Prostate gland (tissue), 2 donors: Measurements from ENCODE around the gene PATZ1. TPM values are rescaled to one million over a fixed set of nuclear protein-coding genes. Genes with fewer than 3 reads are reported as not detected.

Experiments used
- DNase-seq: peaks from one replicate; pipeline ENCODE4 v3.0.0-alpha.2; 2019; ENCODE audit warnings: low spot score
- H3K27ac ChIP-seq, 2 donors: fragments of 200-600 bp; sonication (generic); 2 replicates each; pipeline ENCODE4 v1.5.1; 2017 to 2019
- H3K27me3 ChIP-seq: fragments of 200-600 bp; sonication (generic); replicated peaks from 2 replicates; pipeline ENCODE4 v1.5.1; 2019; ENCODE audit not compliant: insufficient read depth
- H3K36me3 ChIP-seq, 2 donors: fragments of 200-600 bp; sonication (generic); 1 replicate in 1 of 2; 2 replicates in 1 of 2; pipeline versions ENCODE4 v1.5.1 to v1.8.1; 2017 to 2019
- H3K4me1 ChIP-seq: fragments of 200-600 bp; sonication (generic); replicated peaks from 2 replicates; pipeline ENCODE4 v1.5.1; 2019
- H3K4me3 ChIP-seq, 2 donors: fragments of 200-600 bp; sonication (generic); 2 replicates each; pipeline ENCODE4 v1.5.1; 2017 to 2019
- H3K9me3 ChIP-seq: fragments of 200-600 bp; sonication (generic); 2 replicates; pipeline ENCODE4 v1.5.1; 2017
- CTCF ChIP-seq, 4 experiments: fragments of 200-600 bp in 2 of 4; fragments of 450-650 bp in 2 of 4; sonication (generic) in 2 of 4; IDR thresholded peaks; 1 replicate in 3 of 4; 2 replicates in 1 of 4; pipeline ENCODE4 v1.5.1; 2016 to 2019; ENCODE audit warnings: antibody characterized with exemption in 4 of 4, mild to moderate bottlenecking in 2 of 4, moderate library complexity in 2 of 4
- POLR2A ChIP-seq: fragments of 450-650 bp; IDR thresholded peaks from one replicate; pipeline ENCODE4 v1.6.1; 2016; ENCODE audit warnings: antibody characterized with exemption, mild to moderate bottlenecking
- POLR2AphosphoS5 ChIP-seq: sonication (generic); formaldehyde crosslinking; IDR thresholded peaks from one replicate; pipeline ENCODE4 v1.6.1; 2017; ENCODE audit warnings: antibody characterized with exemption
- WGBS: methylation state at CpG from one replicate; pipeline ENCODE4 v1.1.5; 2018; 5-methylcytosine and 5-hydroxymethylcytosine counted together
- intact Hi-C: fragments of 100-400 bp; cut with DNase I; formaldehyde crosslinking; loops from one replicate; pipeline ENCODE4 v1.14.2; 2022
- total RNA-seq, 2 donors: library from RNA; depleted of rRNA; stranded (reverse); fragments of >200 nt; gene quantifications; one replicate each; pipeline ENCODE4 v1.1.0, GENCODE V29; 2016

PATZ1 gene
- total RNA-seq, 2 donors from 2014 or later = 38.5 to 58.4 TPM

DNA sequence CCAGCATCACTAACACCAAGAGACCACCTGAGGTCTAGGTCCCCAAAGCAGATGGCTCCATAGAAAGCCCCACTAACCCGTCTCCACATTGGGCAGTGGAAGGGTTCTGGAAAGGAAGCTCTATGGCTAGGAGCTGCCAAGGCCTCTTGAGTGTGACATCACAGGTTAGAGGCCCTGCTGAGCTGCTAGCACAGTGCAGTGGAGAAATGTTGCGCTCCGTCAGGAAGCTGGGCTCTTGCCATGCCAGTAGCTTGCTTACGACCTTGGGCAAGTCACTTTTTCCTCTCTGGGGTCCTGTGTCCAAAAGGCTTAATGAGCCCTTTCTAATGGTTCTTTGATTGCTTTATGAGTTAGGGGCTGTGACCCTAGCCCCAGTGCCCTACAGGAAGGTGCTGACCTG lies 64.4 kb downstream of the PATZ1 start:
- H3K27ac ChIP-seq = no peak overlapping the region
- WGBS = 59% methylated on average over 4 of the region's 4 CpGs
- H3K4me1 ChIP-seq = no peaks in the 10 kb centered on the region
- no peak for DNase-seq
- H3K36me3 ChIP-seq = no peaks in the 10 kb centered on the region
- H3K9me3 ChIP-seq = no peaks in the 10 kb centered on the region
- H3K4me3 ChIP-seq = no peak overlapping the region
- intact Hi-C loops = no loop called here
- TF ChIP-seq POLR2A (no peak), CTCF (IDR thresholded peaks at IDR 0.05) (no peak), POLR2AphosphoS5 (no peak)
- H3K27me3 ChIP-seq = no peaks in the 10 kb centered on the region

DNA sequence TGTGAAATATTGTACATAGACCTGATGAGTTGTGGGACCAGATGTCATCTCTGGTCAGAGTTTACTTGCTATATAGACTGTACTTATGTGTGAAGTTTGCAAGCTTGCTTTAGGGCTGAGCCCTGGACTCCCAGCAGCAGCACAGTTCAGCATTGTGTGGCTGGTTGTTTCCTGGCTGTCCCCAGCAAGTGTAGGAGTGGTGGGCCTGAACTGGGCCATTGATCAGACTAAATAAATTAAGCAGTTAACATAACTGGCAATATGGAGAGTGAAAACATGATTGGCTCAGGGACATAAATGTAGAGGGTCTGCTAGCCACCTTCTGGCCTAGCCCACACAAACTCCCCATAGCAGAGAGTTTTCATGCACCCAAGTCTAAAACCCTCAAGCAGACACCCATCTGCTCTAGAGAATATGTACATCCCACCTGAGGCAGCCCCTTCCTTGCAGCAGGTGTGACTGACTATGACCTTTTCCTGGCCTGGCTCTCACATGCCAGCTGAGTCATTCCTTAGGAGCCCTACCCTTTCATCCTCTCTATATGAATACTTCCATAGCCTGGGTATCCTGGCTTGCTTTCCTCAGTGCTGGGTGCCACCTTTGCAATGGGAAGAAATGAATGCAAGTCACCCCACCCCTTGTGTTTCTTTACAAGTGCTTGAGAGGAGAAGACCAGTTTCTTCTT lies 66.2 kb downstream of the PATZ1 start:
- Histone ChIP-seq H3K9me3 (no peaks in the 10 kb centered on the region), H3K4me1 (no peaks in the 10 kb centered on the region), H3K27ac (no peak overlapping the region), H3K27me3 (no peaks in the 10 kb centered on the region), H3K4me3 (no peak overlapping the region), H3K36me3 (no peaks in the 10 kb centered on the region)
- DNase-seq = no peak
- TF ChIP-seq CTCF (IDR thresholded peaks at IDR 0.05) (no peak), POLR2AphosphoS5 (no peak), POLR2A (no peak)
- intact Hi-C loops = loop anchor here (10.0 kb wide), 1 partner anchor 65 kb away; the partner anchor contains the start of gene LIMK2

DNA sequence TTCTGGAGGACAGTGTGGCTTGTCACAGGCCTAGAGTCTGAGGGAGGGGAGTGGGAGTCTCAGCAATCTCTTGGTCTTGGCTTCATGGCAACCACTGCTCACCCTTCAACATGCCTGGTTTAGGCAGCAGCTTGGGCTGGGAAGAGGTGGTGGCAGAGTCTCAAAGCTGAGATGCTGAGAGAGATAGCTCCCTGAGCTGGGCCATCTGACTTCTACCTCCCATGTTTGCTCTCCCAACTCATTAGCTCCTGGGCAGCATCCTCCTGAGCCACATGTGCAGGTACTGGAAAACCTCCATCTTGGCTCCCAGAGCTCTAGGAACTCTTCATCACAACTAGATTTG lies 66.8 kb downstream of the PATZ1 start:
- no peak for DNase-seq
- no peaks in the 10 kb centered on the region for H3K27me3 ChIP-seq

GRCh38 chr22:31278626-31279326 lies 67.4 kb downstream of the PATZ1 start:
- no peak for DNase-seq
- H3K4me3 ChIP-seq = no peak overlapping the region
- H3K36me3 ChIP-seq = no peaks in the 10 kb centered on the region
- TF ChIP-seq POLR2AphosphoS5 (no peak), POLR2A (no peak), CTCF (IDR thresholded peaks at IDR 0.05) (no peak)
- intact Hi-C loops = loop anchor here (10.0 kb wide), 1 partner anchor 64 kb away; the partner anchor contains the start of gene LIMK2
- H3K27ac ChIP-seq = no peak overlapping the region
- H3K4me1 ChIP-seq = no peaks in the 10 kb centered on the region
- WGBS = 79% methylated on average over 6 of the region's 6 CpGs
- H3K27me3 ChIP-seq = no peaks in the 10 kb centered on the region
- H3K9me3 ChIP-seq = no peaks in the 10 kb centered on the region

More for the DNA sequence above, 66.8 kb downstream of the PATZ1 start:
- intact Hi-C loops = loop anchor here (10.0 kb wide), 1 partner anchor 64 kb away; the partner anchor contains the start of gene LIMK2
- Histone ChIP-seq H3K36me3 (no peaks in the 10 kb centered on the region), H3K9me3 (no peaks in the 10 kb centered on the region), H3K4me3 (no peak overlapping the region), H3K27ac (no peak overlapping the region), H3K4me1 (no peaks in the 10 kb centered on the region)
- TF ChIP-seq POLR2AphosphoS5 (no peak), POLR2A (no peak), CTCF (IDR thresholded peaks at IDR 0.05) (no peak)
